Ureter (tissue), 1 donor: ENCODE results near the gene MPST. TPM values are rescaled to one million over a fixed set of nuclear protein-coding genes. Genes with fewer than 3 reads are reported as not detected.
A peak's percentile ranks its signal among the peaks of the same experiment; 100 is the strongest.

Experiments
- DNase-seq: peaks from one replicate; pipeline ENCODE4 v3.0.0-alpha.2; 2020; ENCODE audit warnings: low spot score
- total RNA-seq: library from RNA; stranded (reverse); gene quantifications from one replicate; pipeline ENCODE4 v1.2.4, GENCODE V29; 2023
- donor health status: DM: yes; HTN: yes; CAD: no.

The MPST gene
- total RNA-seq, 1 donor from 2014 or later, result 42.7 TPM

- no peak for DNase-seq
These were observed 3.2 kb downstream of the MPST start for GRCh38 chr22:37022483-37023337.

- no peak for DNase-seq
These were observed 4.3 kb downstream of the MPST start for GRCh38 chr22:37023743-37024338.

- DNase-seq, result no peak
These were observed 5.0 kb downstream of the MPST start for GRCh38 chr22:37024339-37025157.

- DNase-seq, result no peak
These were observed 6.0 kb downstream of the MPST start for GRCh38 chr22:37025500-37026070.

- DNase-seq, result no peak
These were observed 6.8 kb downstream of the MPST start for GRCh38 chr22:37026325-37026724.

- DNase-seq, result no peak
These were observed 8.0 kb downstream of the MPST start for GRCh38 chr22:37027556-37027955.

GRCh38 chr22:37028692-37029674 lies 9.4 kb downstream of the MPST start:
- no peak for DNase-seq

GRCh38 chr22:37030560-37031281 lies 11.2 kb downstream of the MPST start:
- no peak for DNase-seq

- DNase-seq, result no peak
These were observed 12.6 kb downstream of the MPST start for GRCh38 chr22:37032134-37032534.

- DNase-seq, result peak; percentile 82
These were observed 13.3 kb downstream of the MPST start for GRCh38 chr22:37032535-37033460.

GRCh38 chr22:37033605-37034430 lies 14.3 kb downstream of the MPST start:
- no peak for DNase-seq

GRCh38 chr22:37036655-37037377 lies 17.3 kb downstream of the MPST start:
- DNase-seq, result no peak

- DNase-seq, result no peak
These were observed 18.1 kb downstream of the MPST start for GRCh38 chr22:37037669-37038068.

- no peak for DNase-seq
These were observed 19.9 kb downstream of the MPST start for GRCh38 chr22:37039466-37039865.

- no peak for DNase-seq
These were observed 23.8 kb downstream of the MPST start for GRCh38 chr22:37043209-37043827.

GRCh38 chr22:37043828-37044538 lies 24.4 kb downstream of the MPST start:
- peak; percentile 73 for DNase-seq
